Measurements from ENCODE around the gene NUP50.

NUP50 gene

DNA sequence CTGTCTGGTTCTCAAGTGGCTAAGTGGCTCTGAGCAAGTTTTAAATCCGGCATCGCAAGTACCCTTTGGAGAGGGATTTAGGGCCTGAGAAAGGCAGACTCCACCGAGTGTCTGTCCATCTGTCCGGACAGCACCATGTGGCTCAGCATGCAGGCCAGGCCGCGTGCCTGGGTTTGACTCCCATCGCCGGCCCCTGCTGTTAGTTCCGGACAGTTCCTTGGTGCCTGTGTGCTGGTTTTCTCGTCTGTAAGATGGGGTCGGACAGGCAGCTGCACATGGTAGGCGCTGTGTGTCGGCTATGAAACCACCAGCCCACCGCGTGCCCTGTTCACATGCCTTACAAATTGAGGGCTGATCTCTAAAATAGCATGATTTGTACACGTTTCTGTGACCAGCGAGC, 31.0 kb downstream of the NUP50 start:
- Histone ChIP-seq H3K36me3 (replicated peaks) (peaks cover 12% of the 10 kb centered on the region), H3K27me3 (ENCODE audit: low read depth) (no peaks in the 10 kb centered on the region), H3K4me3 (no peak overlapping the region), H3K9me3 (no peaks in the 10 kb centered on the region), H3K4me1 (peaks cover 5% of the 10 kb centered on the region)
- DNase-seq (ENCODE audit: low spot score in 2 of 2) = no peak
- in situ Hi-C loops (cut with MboI; ENCODE audit: low sequenced_read_pairs) = no loop called here

- Histone ChIP-seq H3K9me3 (no peaks in the 10 kb centered on the region), H3K4me3 (no peak overlapping the region), H3K4me1 (peaks cover 5% of the 10 kb centered on the region), H3K36me3 (replicated peaks) (peaks cover 12% of the 10 kb centered on the region), H3K27me3 (ENCODE audit: low read depth) (no peaks in the 10 kb centered on the region)
- in situ Hi-C loops (cut with MboI; ENCODE audit: low sequenced_read_pairs) = no loop called here
- no peak for DNase-seq (ENCODE audit: low spot score in 2 of 2)
Observed at GRCh38 chr22:45195616-45196015, 31.9 kb downstream of the NUP50 start.

DNA sequence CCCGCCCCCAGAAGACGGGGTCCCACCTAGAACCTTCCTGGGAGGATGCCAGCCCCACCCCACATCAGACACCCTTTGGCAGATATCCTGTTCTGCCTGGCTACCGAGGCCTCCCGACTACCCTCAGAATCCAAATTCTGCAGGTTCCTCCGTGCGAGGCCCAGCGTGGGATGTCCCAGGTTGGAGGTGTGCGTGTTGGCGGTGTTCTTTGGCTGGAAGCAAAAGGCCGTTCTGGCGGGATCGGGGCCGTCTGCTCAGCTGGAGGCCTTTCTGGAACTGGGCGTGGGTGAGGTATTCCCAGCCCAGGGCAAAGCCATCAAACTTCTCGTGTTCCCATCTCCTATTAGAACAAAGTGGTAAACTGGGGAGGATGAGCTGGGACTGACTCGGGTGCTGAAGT, 32.6 kb downstream of the NUP50 start:
- Histone ChIP-seq H3K4me3 (no peak overlapping the region), H3K4me1 (peaks cover 5% of the 10 kb centered on the region), H3K27me3 (ENCODE audit: low read depth) (no peaks in the 10 kb centered on the region), H3K36me3 (replicated peaks) (peaks cover 14% of the 10 kb centered on the region), H3K9me3 (no peaks in the 10 kb centered on the region)
- in situ Hi-C loops (cut with MboI; ENCODE audit: low sequenced_read_pairs) = no loop called here
- DNase-seq (ENCODE audit: low spot score in 2 of 2) = no peak

GRCh38 chr22:45196926-45197605, 33.3 kb downstream of the NUP50 start:
- no peak overlapping the region for H3K4me3 ChIP-seq
- peaks cover 5% of the 10 kb centered on the region for H3K4me1 ChIP-seq
- in situ Hi-C loops (cut with MboI; ENCODE audit: low sequenced_read_pairs) = no loop called here
- H3K36me3 ChIP-seq (replicated peaks) = peaks cover 14% of the 10 kb centered on the region
- no peaks in the 10 kb centered on the region for H3K9me3 ChIP-seq
- no peaks in the 10 kb centered on the region for H3K27me3 ChIP-seq (ENCODE audit: low read depth)
- no peak for DNase-seq (ENCODE audit: low spot score in 2 of 2)

GRCh38 chr22:45197606-45198462, 34.1 kb downstream of the NUP50 start:
- H3K36me3 ChIP-seq (replicated peaks) = peaks cover 14% of the 10 kb centered on the region
- in situ Hi-C loops (cut with MboI; ENCODE audit: low sequenced_read_pairs) = no loop called here
- DNase-seq (ENCODE audit: low spot score in 2 of 2) = no peak

GRCh38 chr22:45198463-45198795, 34.7 kb downstream of the NUP50 start:
- Histone ChIP-seq H3K9me3 (no peaks in the 10 kb centered on the region), H3K4me3 (no peak overlapping the region), H3K4me1 (peaks cover 5% of the 10 kb centered on the region), H3K36me3 (replicated peaks) (peaks cover 14% of the 10 kb centered on the region), H3K27me3 (ENCODE audit: low read depth) (no peaks in the 10 kb centered on the region)
- in situ Hi-C loops (cut with MboI; ENCODE audit: low sequenced_read_pairs) = no loop called here
- no peak for DNase-seq (ENCODE audit: low spot score in 2 of 2)

More at GRCh38 chr22:45197606-45198462, 34.1 kb downstream of the NUP50 start:
- H3K27me3 ChIP-seq (ENCODE audit: low read depth) = no peaks in the 10 kb centered on the region
- no peaks in the 10 kb centered on the region for H3K9me3 ChIP-seq
- no peak overlapping the region for H3K4me3 ChIP-seq
- peaks cover 5% of the 10 kb centered on the region for H3K4me1 ChIP-seq

DNA sequence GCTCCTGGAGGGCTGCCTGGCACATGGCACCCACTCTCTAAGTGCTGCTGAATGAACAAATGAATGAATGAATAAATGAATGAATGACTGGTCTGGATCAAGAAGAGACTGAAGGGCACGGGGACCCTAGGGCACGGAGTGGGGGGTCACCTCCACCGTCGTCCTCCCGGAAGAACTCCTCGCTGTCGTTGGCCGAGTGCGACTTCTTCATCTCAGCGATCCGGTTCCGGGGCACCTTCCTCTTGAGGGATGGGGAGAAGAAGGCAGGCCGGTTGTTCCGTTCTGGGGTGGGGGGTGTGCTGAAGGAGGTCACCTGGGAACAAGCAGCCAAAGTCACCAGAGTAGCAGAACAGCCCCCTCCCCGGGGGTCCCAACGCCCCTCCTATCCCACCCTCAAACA, 36.0 kb downstream of the NUP50 start:
- Histone ChIP-seq H3K4me3 (no peak overlapping the region), H3K4me1 (peaks cover 5% of the 10 kb centered on the region), H3K36me3 (replicated peaks) (peaks cover 14% of the 10 kb centered on the region), H3K9me3 (no peaks in the 10 kb centered on the region), H3K27me3 (ENCODE audit: low read depth) (no peaks in the 10 kb centered on the region)
- DNase-seq (ENCODE audit: low spot score in 2 of 2) = no peak
- in situ Hi-C loops (cut with MboI; ENCODE audit: low sequenced_read_pairs) = no loop called here

- in situ Hi-C loops (cut with MboI; ENCODE audit: low sequenced_read_pairs) = no loop called here
- H3K27me3 ChIP-seq (ENCODE audit: low read depth) = no peaks in the 10 kb centered on the region
- no peak for DNase-seq (ENCODE audit: low spot score in 2 of 2)
- peaks cover 5% of the 10 kb centered on the region for H3K4me1 ChIP-seq
- H3K4me3 ChIP-seq = no peak overlapping the region
- no peaks in the 10 kb centered on the region for H3K9me3 ChIP-seq
- peaks cover 14% of the 10 kb centered on the region for H3K36me3 ChIP-seq (replicated peaks)
Observed at GRCh38 chr22:45200230-45200629, 36.5 kb downstream of the NUP50 start.

GRCh38 chr22:45200860-45201511, 37.3 kb downstream of the NUP50 start:
- Histone ChIP-seq H3K9me3 (no peaks in the 10 kb centered on the region), H3K27me3 (ENCODE audit: low read depth) (no peaks in the 10 kb centered on the region), H3K4me1 (peaks cover 5% of the 10 kb centered on the region), H3K4me3 (no peak overlapping the region), H3K36me3 (replicated peaks) (peaks cover 14% of the 10 kb centered on the region)
- DNase-seq (ENCODE audit: low spot score in 2 of 2) = no peak
- in situ Hi-C loops (cut with MboI; ENCODE audit: low sequenced_read_pairs) = no loop called here

GRCh38 chr22:45201678-45202332, 38.1 kb downstream of the NUP50 start:
- H3K4me3 ChIP-seq = no peak overlapping the region
- no peak for DNase-seq (ENCODE audit: low spot score in 2 of 2)
- no peaks in the 10 kb centered on the region for H3K9me3 ChIP-seq
- in situ Hi-C loops (cut with MboI; ENCODE audit: low sequenced_read_pairs) = no loop called here
- peaks cover 8% of the 10 kb centered on the region for H3K36me3 ChIP-seq (replicated peaks)
- no peaks in the 10 kb centered on the region for H3K27me3 ChIP-seq (ENCODE audit: low read depth)
- peaks cover 5% of the 10 kb centered on the region for H3K4me1 ChIP-seq

DNA sequence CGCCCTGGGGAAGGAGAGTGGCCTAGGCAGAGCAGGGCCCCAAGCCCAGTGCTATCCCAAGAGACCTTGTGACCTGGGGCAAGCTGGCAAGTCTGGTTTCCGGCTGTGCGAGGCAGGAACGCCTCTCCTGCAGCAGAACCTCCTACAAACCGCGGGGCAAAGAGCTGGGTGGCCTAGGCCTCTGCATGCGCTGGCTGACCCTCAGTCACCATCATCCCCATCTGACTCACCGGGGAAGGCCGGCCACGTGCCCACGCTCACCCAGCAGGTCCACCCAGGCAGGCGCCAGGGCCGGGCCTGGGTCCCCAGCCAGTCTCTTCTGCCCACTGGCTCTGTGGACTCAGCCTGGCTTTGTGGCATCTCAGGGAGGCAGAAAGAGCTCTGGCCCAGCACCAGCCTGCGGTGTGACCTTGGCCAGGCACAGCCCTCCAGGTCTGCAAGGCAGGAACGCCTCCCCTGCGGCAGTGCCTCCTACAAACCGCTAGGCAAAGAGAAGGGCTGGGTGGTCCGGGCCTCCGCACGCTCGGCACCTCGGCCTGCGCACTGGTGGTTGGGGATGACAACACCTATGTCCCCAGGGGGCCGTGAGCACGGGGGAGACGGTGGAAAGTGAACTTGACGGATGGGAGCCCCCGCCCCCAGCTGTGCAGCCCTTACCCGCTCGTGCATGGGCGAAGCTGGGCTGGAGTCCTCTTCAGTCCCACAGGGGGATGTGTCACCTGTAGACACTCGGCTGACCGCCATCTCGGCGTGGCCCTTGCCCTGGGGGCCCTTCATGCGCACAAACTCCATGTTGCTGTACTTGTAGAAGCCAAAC, 38.8 kb downstream of the NUP50 start:
- peaks cover 8% of the 10 kb centered on the region for H3K36me3 ChIP-seq (replicated peaks)

GRCh38 chr22:45203150-45203951, 39.6 kb downstream of the NUP50 start:
- Histone ChIP-seq H3K27me3 (ENCODE audit: low read depth) (no peaks in the 10 kb centered on the region), H3K4me3 (no peak overlapping the region), H3K9me3 (no peaks in the 10 kb centered on the region), H3K4me1 (peaks cover 5% of the 10 kb centered on the region), H3K36me3 (replicated peaks) (peaks cover 8% of the 10 kb centered on the region)
- in situ Hi-C loops (cut with MboI; ENCODE audit: low sequenced_read_pairs) = no loop called here
- no peak for DNase-seq (ENCODE audit: low spot score in 2 of 2)

More for the DNA sequence above, 38.8 kb downstream of the NUP50 start:
- in situ Hi-C loops (cut with MboI; ENCODE audit: low sequenced_read_pairs) = no loop called here
- Histone ChIP-seq H3K4me3 (no peak overlapping the region), H3K27me3 (ENCODE audit: low read depth) (no peaks in the 10 kb centered on the region), H3K4me1 (peaks cover 5% of the 10 kb centered on the region), H3K9me3 (no peaks in the 10 kb centered on the region)
- DNase-seq (ENCODE audit: low spot score in 2 of 2) = no peak
